Measurements from ENCODE around the gene ZDHHC8.

- TF ChIP-seq CTCF (IDR thresholded peaks at IDR 0.05; ENCODE audit: poor library complexity): no peak
- TF ChIP-seq EZH2 (IDR thresholded peaks at IDR 0.05; ENCODE audit: borderline replicate concordance): no peak
Observed at GRCh38 chr22:20167643-20168322, 36.2 kb downstream of the ZDHHC8 start.

All from hepatocyte (in vitro differentiated cells).